Panc1 (cell line): ENCODE results near the gene ASTN2. TPM values are rescaled to one million over a fixed set of nuclear protein-coding genes. Genes with fewer than 3 reads are reported as not detected.

Experiments
- ATAC-seq: fragments of 200-7000 bp; cut with Tn5 transposase; 2 replicates; pipeline ENCODE4 v1.9.1; 2020; ENCODE audit warnings: mild to moderate bottlenecking, moderate library complexity
- BruUV-seq: library from RNA; stranded (reverse); fragments of 400-500 nt; replicated peaks from 2 replicates; lab custom pipeline; 2021; lab: Mats Ljungman, UMichigan
- CTCF ChIA-PET: fragments of 300-600 bp; sonication (Branson Sonifier 250); formaldehyde crosslinking; loops from one replicate; lab custom pipeline; 2022; ENCODE audit warnings: antibody characterized with exemption; lab: Charles Lee
- POLR2A ChIA-PET: fragments of 300-600 bp; sonication (Branson Sonifier 250); formaldehyde crosslinking; loops from one replicate; lab custom pipeline; 2022; ENCODE audit warnings: antibody characterized with exemption; lab: Charles Lee
- DNase-seq: peaks from one replicate; pipeline ENCODE4 v3.0.0-alpha.2; 2010; ENCODE audit warnings: low read depth, low spot score
- H3K27ac ChIP-seq: 2 replicates; pipeline ENCODE4 v1.5.1; 2011; ENCODE audit warnings: mild to moderate bottlenecking, low read length, inconsistent platforms
- H3K27me3 ChIP-seq: fragments of 200-500 bp; sonication (Bioruptor generic); 2 replicates; pipeline ENCODE4 v1.6.0; 2014; ENCODE audit warnings: low read length, inconsistent platforms; ENCODE audit not compliant: control insufficient read depth, insufficient read depth
- H3K36me3 ChIP-seq: fragments of 200-500 bp; sonication (Bioruptor generic); 2 replicates; pipeline ENCODE4 v1.5.1; 2014; ENCODE audit warnings: inconsistent platforms, mild to moderate bottlenecking, low read length, moderate library complexity; ENCODE audit not compliant: control insufficient read depth, insufficient read depth
- H3K4me1 ChIP-seq: 2 replicates; pipeline ENCODE4 v1.5.1; 2011; ENCODE audit warnings: inconsistent platforms, mild to moderate bottlenecking, low read length, moderate library complexity; ENCODE audit not compliant: control insufficient read depth, insufficient read depth
- H3K4me3 ChIP-seq, 2 experiments: 2 replicates each; pipeline ENCODE4 v1.5.1; 2011 to 2012; ENCODE audit warnings: low read depth in 2 of 2, low read length in 2 of 2, mild to moderate bottlenecking in 2 of 2, inconsistent platforms in 1 of 2, moderate library complexity in 1 of 2
- H3K9me3 ChIP-seq: fragments of 200-500 bp; sonication (Bioruptor generic); 2 replicates; pipeline ENCODE4 v1.5.1; 2014; ENCODE audit warnings: low read depth, mild to moderate bottlenecking, inconsistent platforms, low read length, moderate library complexity; ENCODE audit not compliant: control insufficient read depth, insufficient read depth
- CTCF ChIP-seq: fragments of 450-650 bp; IDR thresholded peaks from 2 replicates; pipeline ENCODE4 v1.5.1; 2017; ENCODE audit warnings: mild to moderate bottlenecking
- POLR2AphosphoS5 ChIP-seq: IDR thresholded peaks from 2 replicates; pipeline ENCODE4 v1.6.1; 2012; ENCODE audit warnings: mild to moderate bottlenecking, low read depth, low read length, moderate library complexity
- REST ChIP-seq, 2 experiments: IDR thresholded peaks; 2 replicates each; pipeline ENCODE4 v1.6.1; 2011 to 2012; ENCODE audit warnings: low read depth in 2 of 2, control low read depth in 1 of 2, low read length in 1 of 2, mild to moderate bottlenecking in 1 of 2, moderate library complexity in 1 of 2; ENCODE audit not compliant: insufficient read depth in 1 of 2
- SIN3A ChIP-seq: IDR thresholded peaks from 2 replicates; pipeline ENCODE4 v1.6.1; 2012; ENCODE audit warnings: low read depth, mild to moderate bottlenecking, low read length, moderate library complexity, borderline replicate concordance; ENCODE audit not compliant: insufficient read depth
- TCF7L2 ChIP-seq: IDR thresholded peaks from 2 replicates; pipeline ENCODE4 v1.6.1; 2011; ENCODE audit warnings: mild to moderate bottlenecking, low read depth, low read length, inconsistent platforms
- in situ Hi-C: cut with HindIII; loops from 2 replicates; pipeline ENCODE4 v1.10.0; 2016; ENCODE audit warnings: low sequenced_read_pairs, low pct_unique_long_range_greater_than_20kb
- intact Hi-C: fragments of 100-400 bp; cut with micrococcal nuclease; formaldehyde crosslinking; loops from one replicate; pipeline ENCODE4 v1.10.0; 2022; ENCODE audit not compliant: unreplicated experiment
- total RNA-seq: library from RNA; stranded (reverse); gene quantifications from one replicate; pipeline ENCODE4 v1.2.1, GENCODE V29; 2021; ENCODE audit not compliant: unreplicated experiment

The ASTN2 gene
- total RNA-seq, 1 experiment from 2014 or later = 3.9 TPM

- in situ Hi-C loops = no loop called here
- H3K27me3 ChIP-seq = no peaks in the 10 kb centered on the region
- ATAC-seq (no peak), DNase-seq (no peak)
- no peaks in the 10 kb centered on the region for H3K4me1 ChIP-seq
- CTCF ChIA-PET = no interaction called here
- BruUV-seq = no TSS peak
- no peaks in the 10 kb centered on the region for H3K9me3 ChIP-seq
- H3K27ac ChIP-seq = no peak overlapping the region
- H3K36me3 ChIP-seq = no peaks in the 10 kb centered on the region
- H3K4me3 ChIP-seq = no peak overlapping the region
- POLR2A ChIA-PET = no interaction called here
- no peak for TF ChIP-seq SIN3A
- TF ChIP-seq TCF7L2 = no peak
- TF ChIP-seq CTCF = no peak
- no peak for TF ChIP-seq REST (IDR thresholded peaks at IDR 0.05; ENCODE audit: insufficient read depth in 1 of 2, low read depth in 2 of 2, low read length in 1 of 2)
- TF ChIP-seq POLR2AphosphoS5 = no peak
- intact Hi-C loops = no loop called here
Measured at GRCh38 chr9:116966199-116966598, 448.7 kb downstream of the ASTN2 start.

- intact Hi-C loops = no loop called here
- no peaks in the 10 kb centered on the region for H3K27me3 ChIP-seq
- no peaks in the 10 kb centered on the region for H3K36me3 ChIP-seq
- ChIA-PET POLR2A (no interaction called here), CTCF (no interaction called here)
- H3K27ac ChIP-seq = no peak overlapping the region
- no peaks in the 10 kb centered on the region for H3K4me1 ChIP-seq
- DNase-seq (no peak), ATAC-seq (no peak)
- BruUV-seq = no TSS peak
- no peak for TF ChIP-seq REST (IDR thresholded peaks at IDR 0.05; ENCODE audit: insufficient read depth in 1 of 2, low read depth in 2 of 2, low read length in 1 of 2)
- no peak for TF ChIP-seq CTCF
- no peak for TF ChIP-seq POLR2AphosphoS5
- no peaks in the 10 kb centered on the region for H3K9me3 ChIP-seq
- H3K4me3 ChIP-seq = no peak overlapping the region
- in situ Hi-C loops = no loop called here
Measured at GRCh38 chr9:116964258-116964657, 450.6 kb downstream of the ASTN2 start.
